HG03159 (cell line): ENCODE measurements around the gene APH1B.
"Not testable (repeated sequence)": the region's sequence is repeated elsewhere in the genome, so short reads cannot be mapped to it uniquely, and the experiment has no call there.

Source experiments
- ATAC-seq: cut with Tn5 transposase; IDR thresholded peaks from one replicate; pipeline ENCODE4 v1.9.1; 2021; ENCODE audit warnings: mild to moderate bottlenecking, moderate library complexity; ENCODE audit not compliant: unreplicated experiment

APH1B gene

DNA sequence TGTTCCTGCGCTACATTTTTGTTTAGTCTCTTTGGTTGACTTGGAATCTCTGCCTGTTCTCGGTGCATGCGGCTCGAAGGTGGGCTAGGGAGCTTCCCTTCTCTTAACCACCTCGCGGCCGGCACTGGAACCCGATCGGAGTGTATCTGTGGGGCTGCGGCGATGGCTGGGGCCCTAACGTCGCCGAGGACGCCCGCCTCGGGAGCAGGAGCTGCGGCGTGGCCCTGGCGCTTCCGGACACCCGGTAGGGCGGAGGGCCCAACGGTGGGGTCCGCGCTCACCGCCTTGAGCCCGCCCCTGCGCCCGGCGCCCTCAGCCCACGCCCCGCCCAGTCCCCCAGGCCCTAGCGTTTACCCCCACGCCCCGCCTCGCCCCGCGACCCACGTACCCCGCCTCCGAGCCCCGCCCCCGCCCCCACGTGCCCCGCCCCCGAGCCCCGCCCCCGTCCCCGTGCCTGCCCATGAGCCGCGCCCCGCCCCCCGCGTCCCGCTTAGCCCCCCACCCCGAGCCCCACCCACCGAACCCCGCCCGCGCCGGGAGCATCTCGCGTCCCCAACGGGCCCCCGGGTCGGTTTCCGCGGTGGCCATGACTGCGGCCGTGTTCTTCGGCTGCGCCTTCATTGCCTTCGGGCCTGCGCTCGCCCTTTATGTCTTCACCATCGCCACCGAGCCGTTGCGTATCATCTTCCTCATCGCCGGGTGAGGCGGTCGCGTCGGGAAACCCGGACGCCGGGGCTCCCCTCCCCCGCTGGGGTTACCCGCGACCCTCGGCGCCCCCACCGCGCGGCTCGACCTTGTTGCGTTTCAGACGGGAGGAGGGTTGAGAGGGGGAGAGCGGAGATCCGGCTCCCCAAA lies at the start of gene APH1B:
Gene APH1B, plus strand, starts transcription at position 568 of the 855 bp plus-strand sequence. Its CDS starts 19 bp downstream, at position 587.
- ATAC-seq = no peak

GRCh38 chr15:63227689-63228088 lies 49.7 kb upstream of the APH1B start:
- ATAC-seq = no peak

GRCh38 chr15:63231206-63231605 lies 46.2 kb upstream of the APH1B start:
- no peak for ATAC-seq

- no peak for ATAC-seq
Observed at GRCh38 chr15:63231706-63232105, 45.7 kb upstream of the APH1B start.

DNA sequence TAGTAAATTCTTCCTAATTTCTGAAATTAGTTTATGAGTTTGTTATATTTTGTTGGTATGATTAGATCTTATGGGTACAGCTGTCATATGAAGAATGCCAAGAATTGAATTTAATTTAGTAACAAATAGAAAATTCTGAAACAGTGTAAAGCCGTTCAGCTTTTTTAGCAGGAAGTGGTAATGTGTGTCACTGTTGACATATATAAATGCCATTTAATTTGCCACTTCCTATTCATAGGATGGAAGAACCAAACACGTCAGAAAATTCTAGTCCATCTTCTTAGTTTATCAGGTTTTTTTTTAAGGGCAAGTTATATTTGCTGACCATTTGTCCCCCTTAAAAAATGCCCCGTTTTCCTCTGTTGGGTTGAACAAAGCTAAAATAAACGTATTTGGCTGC lies 45.0 kb upstream of the APH1B start:
- ATAC-seq = no peak

- ATAC-seq = no peak
Observed at GRCh38 chr15:63232943-63233342, 44.5 kb upstream of the APH1B start.

- ATAC-seq = no peak
Observed at GRCh38 chr15:63233667-63234423, 43.6 kb upstream of the APH1B start.

- no peak for ATAC-seq
Observed at GRCh38 chr15:63234451-63234870, 42.9 kb upstream of the APH1B start.

DNA sequence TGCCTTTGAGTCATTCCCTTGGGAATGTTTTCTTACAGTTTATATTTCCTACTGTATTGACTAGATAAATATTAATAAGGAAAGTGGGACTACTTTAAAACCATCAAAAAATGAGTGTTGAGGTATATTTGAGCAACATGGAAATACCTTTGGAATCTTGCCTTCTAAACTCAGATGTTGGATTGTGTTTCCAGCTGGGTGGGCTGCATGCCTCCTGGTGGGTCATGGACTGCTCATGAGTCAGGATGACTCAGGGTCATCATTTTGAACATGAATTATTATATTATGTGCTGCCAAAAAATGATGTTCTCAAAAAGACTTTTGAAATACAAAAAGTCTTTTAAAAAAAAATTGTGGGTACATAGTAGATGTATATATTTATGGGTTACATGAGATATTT lies 41.1 kb upstream of the APH1B start:
- ATAC-seq = no peak

GRCh38 chr15:63237086-63237485 lies 40.3 kb upstream of the APH1B start:
- not testable (repeated sequence) for ATAC-seq

DNA sequence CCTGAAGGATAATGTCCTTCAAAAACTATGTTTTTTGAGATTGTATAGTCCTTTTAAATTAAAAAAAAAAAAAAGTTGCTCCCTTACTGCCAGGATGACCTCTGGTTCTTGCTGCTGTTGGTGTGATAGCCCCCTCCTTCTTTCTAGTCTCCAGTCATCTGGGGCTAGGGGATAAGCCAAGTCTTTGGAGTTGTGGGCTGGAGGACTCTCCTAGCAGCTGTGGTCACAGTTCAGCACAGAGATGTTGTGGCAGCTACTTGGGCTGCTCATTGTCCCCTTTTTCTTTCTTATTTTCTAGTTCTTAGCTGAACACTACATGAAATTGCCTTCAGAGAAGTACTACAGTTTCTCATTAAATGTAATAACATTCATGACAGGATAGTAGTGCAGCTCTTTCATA lies 39.2 kb upstream of the APH1B start:
- no peak for ATAC-seq

GRCh38 chr15:63238796-63239195 lies 38.6 kb upstream of the APH1B start:
- ATAC-seq = no peak

- no peak for ATAC-seq
Observed at GRCh38 chr15:63240109-63240508, 37.3 kb upstream of the APH1B start.

GRCh38 chr15:63241316-63241715 lies 36.1 kb upstream of the APH1B start:
- ATAC-seq = no peak

- no peak for ATAC-seq
Observed at GRCh38 chr15:63243101-63243500, 34.3 kb upstream of the APH1B start.

- no peak for ATAC-seq
Observed at GRCh38 chr15:63243776-63244175, 33.6 kb upstream of the APH1B start.

DNA sequence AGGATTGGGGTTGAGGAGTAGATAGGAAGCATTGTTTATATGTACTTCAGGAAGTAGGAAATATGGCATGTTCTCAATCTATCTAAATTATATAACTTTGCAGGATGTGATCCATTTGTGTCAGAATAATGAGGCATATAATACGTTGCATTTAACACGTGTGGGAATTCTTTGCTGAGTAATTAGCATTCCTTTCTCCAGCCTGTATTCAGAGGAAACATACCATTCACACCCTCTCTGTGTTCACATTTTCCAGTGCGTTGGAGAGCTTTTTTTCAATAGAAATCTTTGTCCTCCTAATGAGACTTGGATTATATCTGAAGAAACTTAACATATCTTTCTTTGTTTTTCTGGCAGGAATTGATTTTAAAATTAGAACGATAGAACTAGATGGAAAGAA lies 33.0 kb upstream of the APH1B start:
- no peak for ATAC-seq

- ATAC-seq = no peak
Observed at GRCh38 chr15:63244976-63245645, 32.3 kb upstream of the APH1B start.

GRCh38 chr15:63246691-63247469 lies 30.5 kb upstream of the APH1B start:
- ATAC-seq = no peak

DNA sequence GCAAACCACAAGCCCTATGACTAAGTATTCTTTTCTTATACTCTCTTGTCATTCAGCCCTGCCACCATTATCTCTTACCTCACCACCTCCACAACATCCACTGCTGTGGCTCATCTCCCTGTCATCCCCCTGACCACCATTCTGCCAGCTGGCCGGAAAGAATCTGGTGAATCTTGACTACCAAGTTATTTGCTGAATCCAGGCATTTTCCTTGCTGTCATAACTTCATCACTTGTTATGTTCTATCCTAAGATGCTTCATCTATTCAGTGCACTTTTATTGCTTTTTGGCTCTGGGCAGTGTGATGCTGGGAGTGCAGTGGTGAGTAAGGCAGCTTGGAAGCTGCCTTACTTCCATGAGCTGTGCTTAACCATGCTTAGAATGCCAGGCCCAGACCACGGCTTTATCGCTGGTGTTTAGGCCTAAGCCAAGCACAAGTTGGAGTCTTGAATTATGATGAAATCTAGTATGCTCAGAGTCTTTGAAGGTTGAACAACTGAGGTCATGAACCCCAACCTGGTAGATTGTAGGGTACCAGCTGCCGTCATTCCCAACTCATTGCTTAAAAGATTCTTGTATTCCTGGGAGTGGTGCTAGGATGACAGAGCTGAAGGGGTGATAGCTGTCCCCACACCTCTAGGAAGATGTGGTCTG lies 27.0 kb upstream of the APH1B start:
- no peak for ATAC-seq
